ACC112 (cell line): ENCODE results near the gene CATSPERD.
A peak's percentile ranks its signal among the peaks of the same experiment; 100 is the strongest.
"Not testable (repeated sequence)": the region's sequence is repeated elsewhere in the genome, so short reads cannot be mapped to it uniquely, and the experiment has no call there.

Experiments used
- H2AFZ ChIP-seq: fragments of 200-600 bp; sonication (generic); one replicate; pipeline ENCODE4 v1.6.0; 2017; ENCODE audit warnings: antibody characterized with exemption, low read length; ENCODE audit not compliant: unreplicated experiment
- H3K27ac ChIP-seq: fragments of 200-600 bp; sonication (generic); 2 replicates; pipeline ENCODE4 v1.5.1; 2014; ENCODE audit warnings: low read depth, mild to moderate bottlenecking, antibody characterized with exemption, low read length, moderate library complexity
- H3K27me3 ChIP-seq: fragments of 200-600 bp; sonication (generic); 2 replicates; pipeline ENCODE4 v1.6.1; 2014; ENCODE audit warnings: mild to moderate bottlenecking, antibody characterized with exemption, low read length, moderate library complexity, mixed read lengths; ENCODE audit not compliant: insufficient read depth
- H3K36me3 ChIP-seq: fragments of 200-600 bp; sonication (generic); 2 replicates; pipeline ENCODE4 v1.6.1; 2016; ENCODE audit warnings: mild to moderate bottlenecking, antibody characterized with exemption, low read length, moderate library complexity, mixed read lengths; ENCODE audit not compliant: insufficient read depth
- H3K4me1 ChIP-seq: fragments of 200-600 bp; sonication (generic); one replicate; pipeline ENCODE4 v1.6.1; 2016; ENCODE audit warnings: low read length, mixed read lengths; ENCODE audit not compliant: insufficient read depth, unreplicated experiment, control insufficient read depth
- H3K4me3 ChIP-seq: fragments of 200-600 bp; sonication (generic); 2 replicates; pipeline ENCODE4 v1.5.1; 2014; ENCODE audit warnings: mild to moderate bottlenecking, low read depth, low read length
- H3K79me2 ChIP-seq: fragments of 200-600 bp; sonication (generic); one replicate; pipeline ENCODE4 v1.6.0; 2016; ENCODE audit warnings: low read length; ENCODE audit not compliant: control insufficient read depth, unreplicated experiment, insufficient read depth

Gene CATSPERD

GRCh38 chr19:5718037-5718578 lies 2.3 kb upstream of the CATSPERD start:
- peaks cover 10% of the 10 kb centered on the region for H3K4me1 ChIP-seq
- H3K4me3 ChIP-seq, result peak overlapping the region; percentile 91

GRCh38 chr19:5718579-5719273 lies 1.7 kb upstream of the CATSPERD start:
- peaks cover 53% of the 10 kb centered on the region for H3K79me2 ChIP-seq
- peaks cover 10% of the 10 kb centered on the region for H3K4me1 ChIP-seq
- no peaks in the 10 kb centered on the region for H3K27me3 ChIP-seq
- H3K27ac ChIP-seq, result peak overlapping the region; percentile 91
- H2AFZ ChIP-seq, result no peak overlapping the region
- no peaks in the 10 kb centered on the region; the same call in 1 of the 2 replicates for H3K36me3 ChIP-seq
- peak overlapping the region; percentile 91 for H3K4me3 ChIP-seq

More at GRCh38 chr19:5718037-5718578, 2.3 kb upstream of the CATSPERD start:
- no peak overlapping the region for H2AFZ ChIP-seq
- no peaks in the 10 kb centered on the region for H3K27me3 ChIP-seq
- peak overlapping the region; percentile 91 for H3K27ac ChIP-seq
- H3K36me3 ChIP-seq, result no peaks in the 10 kb centered on the region; the same call in 1 of the 2 replicates
- H3K79me2 ChIP-seq, result peaks cover 53% of the 10 kb centered on the region

GRCh38 chr19:5719274-5719960 lies 1.0 kb upstream of the CATSPERD start:
- Histone ChIP-seq H3K27me3 (no peaks in the 10 kb centered on the region), H3K4me1 (peaks cover 10% of the 10 kb centered on the region), H3K79me2 (peaks cover 48% of the 10 kb centered on the region), H3K27ac (peak overlapping the region; percentile 91), H2AFZ (no peak overlapping the region), H3K4me3 (peak overlapping the region; percentile 91), H3K36me3 (no peaks in the 10 kb centered on the region)

- Histone ChIP-seq H2AFZ (no peak overlapping the region), H3K27me3 (no peaks in the 10 kb centered on the region)
Observed at GRCh38 chr19:5727453-5728050, 7.1 kb downstream of the CATSPERD start.

GRCh38 chr19:5733172-5733571 lies 12.7 kb downstream of the CATSPERD start:
- H3K4me1 ChIP-seq, H3K27me3 ChIP-seq, H3K79me2 ChIP-seq: not testable (repeated sequence)

More at GRCh38 chr19:5727453-5728050, 7.1 kb downstream of the CATSPERD start:
- no peaks in the 10 kb centered on the region for H3K79me2 ChIP-seq
- H3K36me3 ChIP-seq, result no peaks in the 10 kb centered on the region
- no peaks in the 10 kb centered on the region for H3K4me1 ChIP-seq
- no peak overlapping the region for H3K27ac ChIP-seq
- H3K4me3 ChIP-seq, result no peak overlapping the region

GRCh38 chr19:5738423-5738822 lies 18.0 kb downstream of the CATSPERD start:
- Histone ChIP-seq H2AFZ (no peak overlapping the region), H3K27me3 (no peaks in the 10 kb centered on the region), H3K4me3 (no peak overlapping the region), H3K4me1 (no peaks in the 10 kb centered on the region), H3K27ac (no peak overlapping the region), H3K79me2 (no peaks in the 10 kb centered on the region), H3K36me3 (no peaks in the 10 kb centered on the region)

More at GRCh38 chr19:5733172-5733571, 12.7 kb downstream of the CATSPERD start:
- not testable (repeated sequence) for H3K27ac ChIP-seq, H3K4me3 ChIP-seq, H3K36me3 ChIP-seq, H2AFZ ChIP-seq

GRCh38 chr19:5742051-5742450 lies 21.6 kb downstream of the CATSPERD start:
- Histone ChIP-seq H2AFZ (no peak overlapping the region), H3K36me3 (no peaks in the 10 kb centered on the region), H3K27ac (no peak overlapping the region), H3K79me2 (no peaks in the 10 kb centered on the region), H3K27me3 (no peaks in the 10 kb centered on the region), H3K4me1 (no peaks in the 10 kb centered on the region), H3K4me3 (no peak overlapping the region)

- no peak overlapping the region for H2AFZ ChIP-seq
- H3K4me1 ChIP-seq, result no peaks in the 10 kb centered on the region
- no peak overlapping the region for H3K27ac ChIP-seq
- no peaks in the 10 kb centered on the region for H3K27me3 ChIP-seq
- H3K79me2 ChIP-seq, result no peaks in the 10 kb centered on the region
- H3K36me3 ChIP-seq, result no peaks in the 10 kb centered on the region
- no peak overlapping the region for H3K4me3 ChIP-seq
Observed at GRCh38 chr19:5743630-5744029, 23.2 kb downstream of the CATSPERD start.

- not testable (repeated sequence) for H3K4me1 ChIP-seq, H3K27me3 ChIP-seq, H3K36me3 ChIP-seq, H3K27ac ChIP-seq, H3K79me2 ChIP-seq, H2AFZ ChIP-seq, H3K4me3 ChIP-seq
Observed at GRCh38 chr19:5744999-5745398, 24.6 kb downstream of the CATSPERD start.

GRCh38 chr19:5748920-5749319 lies 28.5 kb downstream of the CATSPERD start:
- not testable (repeated sequence) for H3K36me3 ChIP-seq, H3K27me3 ChIP-seq, H3K4me3 ChIP-seq, H3K27ac ChIP-seq, H2AFZ ChIP-seq, H3K4me1 ChIP-seq, H3K79me2 ChIP-seq
